GM18519 (cell line): ENCODE data around the gene CYP2W1.

ENCODE experiments used
- ATAC-seq: cut with Tn5 transposase; IDR thresholded peaks from one replicate; pipeline ENCODE4 v1.9.1; 2021; ENCODE audit warnings: mild to moderate bottlenecking, moderate library complexity; ENCODE audit not compliant: unreplicated experiment, low FRiP score

CYP2W1 gene

GRCh38 chr7:963236-964078 lies 19.5 kb upstream of the CYP2W1 start:
- ATAC-seq, result no peak

DNA sequence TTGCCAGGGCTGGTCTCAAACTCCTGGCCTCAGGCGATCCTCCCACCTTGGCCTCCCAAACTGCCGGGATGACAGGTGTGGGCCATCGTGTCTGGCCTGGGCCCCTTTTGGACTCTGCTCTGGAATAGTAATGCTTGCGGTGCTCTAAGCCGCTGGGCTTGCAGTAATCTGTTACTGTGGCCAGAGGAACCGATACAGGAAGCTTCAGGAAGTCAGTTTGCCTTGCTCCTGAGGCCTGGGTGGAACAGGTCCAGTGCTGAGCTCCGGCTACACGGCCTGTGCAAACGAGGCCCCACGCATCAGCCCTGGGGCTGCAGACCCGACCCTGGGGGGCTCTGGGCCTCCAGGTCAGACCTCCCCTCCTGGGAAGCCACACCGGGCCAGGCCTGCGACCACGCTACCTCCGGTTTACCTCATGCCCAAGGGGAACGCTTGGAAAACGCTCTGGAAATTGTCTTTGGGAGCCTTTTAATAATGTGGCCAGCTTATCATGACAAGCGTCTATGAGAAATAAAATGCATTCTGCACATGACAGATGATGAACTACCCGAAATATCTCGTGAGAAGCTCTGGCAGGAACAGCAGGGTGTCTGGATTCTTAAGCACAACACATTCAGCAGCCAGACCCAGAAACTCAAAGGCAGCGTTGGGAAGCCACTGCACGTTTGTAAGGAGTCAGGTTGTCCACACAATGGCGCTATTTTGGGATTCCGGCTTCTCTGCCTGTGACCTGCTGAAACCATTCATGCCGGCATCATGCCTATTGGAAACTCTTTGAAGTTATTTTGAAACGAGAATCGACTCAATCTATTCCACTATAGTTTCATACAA lies 18.4 kb upstream of the CYP2W1 start:
- ATAC-seq, result no peak

- no peak for ATAC-seq
These were observed 16.5 kb upstream of the CYP2W1 start for GRCh38 chr7:966291-967069.

- no peak for ATAC-seq
These were observed 15.5 kb upstream of the CYP2W1 start for GRCh38 chr7:967361-968082.

DNA sequence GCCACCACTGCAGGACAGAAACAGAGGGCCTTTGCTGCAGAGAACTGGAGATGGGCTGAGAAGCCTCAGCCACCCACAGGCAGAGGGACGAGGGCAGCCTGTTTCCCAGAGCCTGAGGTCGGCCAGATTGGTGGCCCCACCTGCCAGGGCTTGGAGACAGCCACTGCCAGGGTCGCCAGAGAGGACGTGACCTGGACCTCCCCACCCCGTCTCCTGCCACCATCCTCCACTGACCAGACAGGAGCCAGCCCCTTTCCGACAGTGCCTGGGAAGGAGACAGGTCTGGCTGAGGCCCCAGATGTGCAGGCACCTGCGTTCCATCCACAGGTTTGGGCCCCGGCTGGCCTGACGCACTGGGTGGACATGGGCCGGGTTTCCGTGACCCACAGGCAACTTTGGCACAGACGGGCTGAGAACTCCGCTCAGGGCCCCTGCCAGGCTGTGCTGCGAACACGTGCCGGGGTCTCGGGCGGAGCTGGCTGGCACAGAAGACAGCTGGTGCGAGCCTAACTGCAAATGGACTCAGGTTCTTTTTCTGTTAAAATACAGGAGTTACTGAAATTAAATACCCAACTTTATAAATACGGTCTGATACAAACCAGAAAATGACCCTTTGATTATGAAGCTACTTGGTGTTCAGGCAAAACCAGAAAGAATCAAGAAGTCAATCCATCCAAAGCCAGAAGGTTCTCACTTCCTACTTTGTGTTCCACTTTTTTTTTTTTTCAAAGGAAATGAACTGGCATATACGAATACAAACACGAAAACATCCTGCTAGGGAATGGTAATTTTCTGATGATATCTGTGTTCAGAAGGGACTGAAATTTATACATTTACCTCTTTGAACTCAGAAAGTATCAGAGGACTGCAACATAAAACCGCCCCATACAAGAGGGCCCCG lies 14.5 kb upstream of the CYP2W1 start:
- no peak for ATAC-seq

- no peak for ATAC-seq
These were observed 13.6 kb upstream of the CYP2W1 start for GRCh38 chr7:969403-969802.

DNA sequence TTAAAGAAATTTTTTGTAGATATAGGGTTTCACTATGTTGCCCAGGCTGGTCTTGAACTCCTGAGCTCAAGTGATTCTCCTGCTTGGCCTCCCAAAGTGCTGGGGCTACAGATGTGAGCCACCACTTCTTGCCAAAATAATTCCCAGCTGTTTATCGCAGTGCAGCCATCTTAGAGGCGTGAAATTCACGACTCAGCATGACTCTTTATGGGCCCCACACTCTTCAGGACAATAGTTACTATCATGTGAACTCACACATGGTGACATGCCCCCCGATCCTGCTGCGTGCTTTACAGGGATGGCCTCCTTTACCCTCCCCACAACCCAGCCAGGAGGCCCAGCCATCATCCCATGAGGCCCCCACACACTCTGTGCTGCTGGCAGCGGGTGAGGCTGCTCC lies 12.2 kb upstream of the CYP2W1 start:
- no peak for ATAC-seq

DNA sequence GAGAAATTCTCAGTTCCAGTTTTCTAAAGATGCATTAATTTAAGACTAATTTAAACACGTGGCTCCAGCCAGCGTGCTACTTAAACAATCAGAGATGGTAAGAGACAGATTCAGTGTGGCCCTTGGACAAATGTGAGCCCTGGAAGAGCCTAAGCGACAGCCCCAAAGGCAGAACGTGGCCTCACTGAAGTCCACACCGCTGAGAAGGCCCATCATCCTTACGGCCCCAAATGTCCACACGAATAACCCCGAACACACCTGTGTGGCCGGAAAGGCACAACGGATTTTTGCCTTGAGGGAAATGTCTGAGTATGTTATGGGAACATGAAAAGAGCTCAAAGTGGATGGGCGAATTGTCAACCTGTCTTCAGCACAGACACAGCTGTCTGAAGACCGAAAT lies 10.9 kb upstream of the CYP2W1 start:
- ATAC-seq, result no peak

- no peak for ATAC-seq
These were observed 10.2 kb upstream of the CYP2W1 start for GRCh38 chr7:972676-973309.

DNA sequence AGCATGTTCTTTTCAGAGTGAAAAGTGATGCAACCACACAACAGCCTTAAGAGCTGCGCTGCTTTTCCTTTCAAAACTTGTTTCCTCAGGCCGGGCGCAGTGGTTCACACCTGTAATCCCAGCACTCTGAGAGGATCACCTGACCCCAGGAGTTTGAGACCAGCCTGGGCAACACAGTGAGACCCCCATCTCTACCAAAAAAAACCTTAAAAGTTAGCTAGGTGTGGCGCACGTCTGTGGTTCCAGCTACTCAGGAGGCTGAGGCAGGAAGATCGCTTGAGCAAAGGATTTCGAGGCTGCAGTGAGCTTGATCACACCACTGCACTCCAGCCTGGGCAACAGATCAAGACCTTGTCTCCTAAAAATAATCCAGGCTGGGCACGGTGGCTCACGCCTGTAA lies 9.7 kb upstream of the CYP2W1 start:
- no peak for ATAC-seq

- ATAC-seq, result no peak
These were observed 8.8 kb upstream of the CYP2W1 start for GRCh38 chr7:974172-974571.

DNA sequence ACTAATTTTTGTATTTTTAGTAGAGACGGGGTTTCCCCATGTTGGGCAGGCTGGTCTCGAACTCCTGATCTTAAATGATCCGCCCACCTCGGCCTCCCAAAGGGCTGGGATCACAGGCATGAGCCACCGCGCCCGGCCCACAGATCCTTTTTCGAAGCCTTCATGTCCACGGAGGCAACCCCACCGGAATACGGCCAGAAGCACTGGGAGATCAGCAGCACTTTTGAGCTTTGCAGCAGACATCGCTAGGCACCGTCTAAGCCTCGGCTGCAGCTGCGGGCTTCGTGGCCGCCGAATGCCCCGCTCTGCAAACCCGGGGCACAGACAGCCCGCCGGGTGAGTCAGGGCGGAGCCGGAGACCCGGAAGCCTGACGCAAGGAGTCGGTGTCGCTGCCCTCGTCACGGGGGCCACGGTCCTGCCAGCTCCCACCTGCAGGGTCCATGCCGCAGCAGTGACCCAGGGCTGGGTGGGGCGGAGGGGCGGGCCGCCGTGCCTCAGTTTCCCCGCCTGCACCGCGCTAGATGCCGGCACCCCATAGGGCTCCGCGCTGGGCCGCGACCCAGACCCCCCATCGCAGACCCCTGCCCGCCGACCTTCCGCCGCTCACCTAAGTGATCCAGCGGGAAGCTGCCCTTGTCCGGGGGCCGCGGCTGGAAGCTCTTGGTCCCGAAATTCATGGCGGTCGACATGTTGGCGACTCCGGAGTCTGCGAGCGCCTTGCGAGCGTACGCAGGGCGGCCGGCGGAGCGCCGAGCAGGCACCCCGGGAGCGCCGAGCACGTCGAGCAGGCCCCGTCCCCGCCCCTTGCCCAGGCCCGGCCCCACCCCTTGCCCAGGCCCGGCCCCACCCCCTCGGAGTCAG lies 7.9 kb upstream of the CYP2W1 start, which contains the start of gene COX19:
TSS of gene COX19 (minus strand) at position 730 of the 862 bp plus-strand sequence. CDS start at position 690, 40 bp downstream.
- ATAC-seq, result no peak

GRCh38 chr7:975702-976473 lies 7.1 kb upstream of the CYP2W1 start:
- no peak for ATAC-seq

GRCh38 chr7:976901-977325 lies 6.1 kb upstream of the CYP2W1 start:
- no peak for ATAC-seq

GRCh38 chr7:977326-978048 lies 5.5 kb upstream of the CYP2W1 start:
- ATAC-seq, result no peak

DNA sequence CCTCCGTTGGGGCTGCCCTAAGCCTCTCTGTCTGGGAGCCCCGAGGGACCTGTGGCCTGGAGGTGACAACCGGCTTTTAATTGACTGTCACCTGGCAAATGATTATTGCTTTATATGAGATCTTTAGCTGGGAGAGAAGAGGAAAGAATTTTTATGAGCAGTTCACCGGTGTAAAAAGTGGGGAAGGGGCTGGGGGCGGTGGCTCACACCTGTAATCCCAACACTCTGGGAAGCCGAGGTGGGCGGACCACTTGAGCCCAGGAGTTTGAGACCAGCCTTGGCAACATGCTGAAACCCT lies 5.0 kb upstream of the CYP2W1 start:
- ATAC-seq, result no peak
